ENCODE measurements around the gene NEK3. TPM values are rescaled to one million over a fixed set of nuclear protein-coding genes. Genes with fewer than 3 reads are reported as not detected.

NEK3 gene
- total RNA-seq, 1 donor from 2014 or later: 7.1 TPM

Other genes starting within 250 kb of the NEK3 start
- gene ATP7B, start 148.1 kb downstream of the NEK3 start, total RNA-seq: 0.65 and 0.83 TPM in 2 replicates
- 26.7 and 28.0 TPM in 2 replicates for gene ALG11, start 147.2 kb downstream of the NEK3 start, total RNA-seq
- 12.2 TPM in 2 replicates for gene UTP14C, start 134.9 kb downstream of the NEK3 start, total RNA-seq
- not detected in 2 replicates for gene NEK5, start 30.5 kb downstream of the NEK3 start, total RNA-seq
- gene THSD1, start 246.6 kb upstream of the NEK3 start, total RNA-seq: 0.14 and 0.21 TPM in 2 replicates

Data from activated CD4-positive, alpha-beta T cell treated with anti-CD3 and anti-CD28 coated beads, Interleukin-2, amount 10 ng/mL, durations not matched to agents 24 days and 14 days (primary cell).